Caco-2 (cell line): ENCODE data around the gene LPXN. TPM values are rescaled to one million over a fixed set of nuclear protein-coding genes. Genes with fewer than 3 reads are reported as not detected.

ENCODE experiments used
- BruUV-seq: library from RNA; stranded (reverse); fragments of 400-500 nt; replicated peaks from 2 replicates; lab custom pipeline; 2021; lab: Mats Ljungman, UMichigan
- CTCF ChIA-PET: fragments of 300-600 bp; sonication (Branson Sonifier 250); formaldehyde crosslinking; loops from one replicate; lab custom pipeline; 2022; ENCODE audit warnings: antibody characterized with exemption; lab: Charles Lee
- POLR2A ChIA-PET: fragments of 300-600 bp; sonication (Branson Sonifier 250); formaldehyde crosslinking; loops from one replicate; lab custom pipeline; 2022; ENCODE audit warnings: antibody characterized with exemption; lab: Charles Lee
- DNase-seq, 2 experiments: peaks; one replicate each; pipeline versions ENCODE4 v3.0.0 to v3.0.0-alpha.2; 2020 to 2022
- H3K27me3 ChIP-seq: replicated peaks from 2 replicates; pipeline ENCODE4 v1.6.0; 2011; ENCODE audit warnings: low read length; ENCODE audit not compliant: control insufficient read depth, insufficient read depth
- H3K36me3 ChIP-seq: 2 replicates; pipeline ENCODE4 v1.5.1; 2011; ENCODE audit warnings: low read length; ENCODE audit not compliant: control insufficient read depth, insufficient read depth
- H3K4me1 ChIP-seq: fragments of 250-450 bp; sonication (Bioruptor Pico); 2 replicates; pipeline ENCODE4 v1.5.1; 2020; ENCODE audit warnings: mild to moderate bottlenecking
- H3K4me3 ChIP-seq: 2 replicates; pipeline ENCODE4 v1.5.1; 2011; ENCODE audit warnings: low read depth, mild to moderate bottlenecking, control low read depth, low read length
- H3K9me3 ChIP-seq: fragments of 250-450 bp; sonication (Bioruptor Pico); 2 replicates; pipeline ENCODE4 v1.5.1; 2020; ENCODE audit warnings: mild to moderate bottlenecking, moderate library complexity
- H3K27ac Mint-ChIP-seq: one replicate; pipeline ENCODE4 v1.8.0; 2022; ENCODE audit warnings: mixed read lengths; ENCODE audit not compliant: unreplicated experiment
- H3K27me3 Mint-ChIP-seq: one replicate; pipeline ENCODE4 v1.8.0; 2022; ENCODE audit warnings: mixed read lengths; ENCODE audit not compliant: insufficient read depth, unreplicated experiment
- H3K36me3 Mint-ChIP-seq: one replicate; pipeline ENCODE4 v1.8.0; 2022; ENCODE audit warnings: mild to moderate bottlenecking, mixed read lengths; ENCODE audit not compliant: insufficient read depth, unreplicated experiment
- H3K4me1 Mint-ChIP-seq: one replicate; pipeline ENCODE4 v1.8.0; 2022; ENCODE audit warnings: low read depth, mixed read lengths; ENCODE audit not compliant: unreplicated experiment
- H3K4me3 Mint-ChIP-seq: one replicate; pipeline ENCODE4 v1.8.0; 2022; ENCODE audit warnings: mild to moderate bottlenecking, moderate library complexity, mixed read lengths; ENCODE audit not compliant: unreplicated experiment
- H3K9me3 Mint-ChIP-seq: one replicate; pipeline ENCODE4 v1.8.0; 2022; ENCODE audit warnings: mixed read lengths; ENCODE audit not compliant: unreplicated experiment
- CTCF ChIP-seq, 2 experiments: fragments of 200-600 bp in 1 of 2; IDR thresholded peaks; 1 replicate in 1 of 2; 2 replicates in 1 of 2; pipeline versions ENCODE4 v1.5.1 to v1.8.0; 2011 to 2022; ENCODE audit warnings: antibody characterized with exemption in 1 of 2, control low read depth in 1 of 2, inconsistent platforms in 1 of 2, low read depth in 1 of 2, low read length in 1 of 2, mild to moderate bottlenecking in 1 of 2, moderate library complexity in 1 of 2; ENCODE audit not compliant: insufficient read depth in 1 of 2, severe bottlenecking in 1 of 2, unreplicated experiment in 1 of 2
- intact Hi-C: fragments of 100-400 bp; cut with micrococcal nuclease; formaldehyde crosslinking; loops from one replicate; pipeline ENCODE4 v1.10.0; 2022; ENCODE audit not compliant: unreplicated experiment
- total RNA-seq: library from RNA; stranded (reverse); gene quantifications from 2 replicates; pipeline ENCODE4 v1.2.3, GENCODE V29; 2022

LPXN gene
- total RNA-seq, 1 experiment from 2014 or later: 2.1 TPM

- intact Hi-C loops: no loop called here
- Histone ChIP-seq H3K4me1 (no peaks in the 10 kb centered on the region), H3K9me3 (no peaks in the 10 kb centered on the region), H3K36me3 (no peaks in the 10 kb centered on the region), H3K27me3 (no peaks in the 10 kb centered on the region), H3K4me3 (no peak overlapping the region)
- Mint-ChIP-seq H3K36me3 (no peaks in the 10 kb centered on the region), H3K4me3 (no peak overlapping the region), H3K4me1 (no peaks in the 10 kb centered on the region), H3K27me3 (peaks cover 11% of the 10 kb centered on the region), H3K9me3 (no peaks in the 10 kb centered on the region), H3K27ac (no peak overlapping the region)
- TF ChIP-seq CTCF (IDR thresholded peaks at IDR 0.05; ENCODE audit: insufficient read depth in 1 of 2, low read depth in 1 of 2, low read length in 1 of 2, severe bottlenecking in 1 of 2, unreplicated experiment in 1 of 2): no peak
- ChIA-PET POLR2A (no interaction called here), CTCF (no interaction called here)
- DNase-seq: no peak
- BruUV-seq: no TSS peak
These were observed 88.5 kb downstream of the LPXN start for GRCh38 chr11:58487170-58487569.

GRCh38 chr11:58485961-58486360 is 89.7 kb downstream of the LPXN start:
- H3K27ac Mint-ChIP-seq: no peak overlapping the region
- ChIA-PET CTCF (no interaction called here), POLR2A (no interaction called here)
- H3K4me1 Mint-ChIP-seq: no peaks in the 10 kb centered on the region
- DNase-seq: no peak
- H3K27me3 Mint-ChIP-seq: peaks cover 9% of the 10 kb centered on the region
- H3K4me3 Mint-ChIP-seq: no peak overlapping the region
- Histone ChIP-seq H3K4me1 (no peaks in the 10 kb centered on the region), H3K36me3 (no peaks in the 10 kb centered on the region), H3K27me3 (no peaks in the 10 kb centered on the region), H3K9me3 (no peaks in the 10 kb centered on the region), H3K4me3 (no peak overlapping the region)
- intact Hi-C loops: no loop called here
- no peak for TF ChIP-seq CTCF (IDR thresholded peaks at IDR 0.05; ENCODE audit: insufficient read depth in 1 of 2, low read depth in 1 of 2, low read length in 1 of 2, severe bottlenecking in 1 of 2, unreplicated experiment in 1 of 2)
- H3K36me3 Mint-ChIP-seq: no peaks in the 10 kb centered on the region
- H3K9me3 Mint-ChIP-seq: no peaks in the 10 kb centered on the region
- no TSS peak for BruUV-seq

Other genes with a start within 250 kb of the LPXN start
- gene OR5B17, start 216.8 kb downstream of the LPXN start, total RNA-seq: not detected in 2 replicates
- gene OR5B3, start 169.0 kb downstream of the LPXN start, total RNA-seq: not detected in 2 replicates
- not detected in 2 replicates for gene OR5B2, start 147.7 kb downstream of the LPXN start, total RNA-seq
- not detected in 2 replicates for gene OR5B12, start 133.6 kb downstream of the LPXN start, total RNA-seq
- gene OR5B21, start 67.8 kb downstream of the LPXN start, total RNA-seq: not detected in 2 replicates
- 37.5 and 40.6 TPM in 2 replicates for gene ZFP91, start 3.2 kb upstream of the LPXN start, total RNA-seq
- 3.3 and 3.6 TPM in 2 replicates for gene CNTF, start 46.8 kb upstream of the LPXN start, total RNA-seq
- gene GLYAT, start 156.1 kb upstream of the LPXN start, total RNA-seq: not detected in 2 replicates